Panc1 (cell line): ENCODE measurements around the gene KRTAP2-2. TPM values are rescaled to one million over a fixed set of nuclear protein-coding genes. Genes with fewer than 3 reads are reported as not detected.

ENCODE experiments used
- ATAC-seq: fragments of 200-7000 bp; cut with Tn5 transposase; 2 replicates; pipeline ENCODE4 v1.9.1; 2020; ENCODE audit warnings: mild to moderate bottlenecking, moderate library complexity
- BruUV-seq: library from RNA; stranded (reverse); fragments of 400-500 nt; replicated peaks from 2 replicates; lab custom pipeline; 2021; lab: Mats Ljungman, UMichigan
- CTCF ChIA-PET: fragments of 300-600 bp; sonication (Branson Sonifier 250); formaldehyde crosslinking; loops from one replicate; lab custom pipeline; 2022; ENCODE audit warnings: antibody characterized with exemption; lab: Charles Lee
- POLR2A ChIA-PET: fragments of 300-600 bp; sonication (Branson Sonifier 250); formaldehyde crosslinking; loops from one replicate; lab custom pipeline; 2022; ENCODE audit warnings: antibody characterized with exemption; lab: Charles Lee
- DNase-seq: peaks from one replicate; pipeline ENCODE4 v3.0.0-alpha.2; 2010; ENCODE audit warnings: low read depth, low spot score
- H3K27ac ChIP-seq: 2 replicates; pipeline ENCODE4 v1.5.1; 2011; ENCODE audit warnings: mild to moderate bottlenecking, low read length, inconsistent platforms
- H3K27me3 ChIP-seq: fragments of 200-500 bp; sonication (Bioruptor generic); 2 replicates; pipeline ENCODE4 v1.6.0; 2014; ENCODE audit warnings: low read length, inconsistent platforms; ENCODE audit not compliant: control insufficient read depth, insufficient read depth
- H3K36me3 ChIP-seq: fragments of 200-500 bp; sonication (Bioruptor generic); 2 replicates; pipeline ENCODE4 v1.5.1; 2014; ENCODE audit warnings: inconsistent platforms, mild to moderate bottlenecking, low read length, moderate library complexity; ENCODE audit not compliant: control insufficient read depth, insufficient read depth
- H3K4me1 ChIP-seq: 2 replicates; pipeline ENCODE4 v1.5.1; 2011; ENCODE audit warnings: inconsistent platforms, mild to moderate bottlenecking, low read length, moderate library complexity; ENCODE audit not compliant: control insufficient read depth, insufficient read depth
- H3K4me3 ChIP-seq, 2 experiments: 2 replicates each; pipeline ENCODE4 v1.5.1; 2011 to 2012; ENCODE audit warnings: low read depth in 2 of 2, low read length in 2 of 2, mild to moderate bottlenecking in 2 of 2, inconsistent platforms in 1 of 2, moderate library complexity in 1 of 2
- H3K9me3 ChIP-seq: fragments of 200-500 bp; sonication (Bioruptor generic); 2 replicates; pipeline ENCODE4 v1.5.1; 2014; ENCODE audit warnings: low read depth, mild to moderate bottlenecking, inconsistent platforms, low read length, moderate library complexity; ENCODE audit not compliant: control insufficient read depth, insufficient read depth
- CTCF ChIP-seq: fragments of 450-650 bp; IDR thresholded peaks from 2 replicates; pipeline ENCODE4 v1.5.1; 2017; ENCODE audit warnings: mild to moderate bottlenecking
- POLR2AphosphoS5 ChIP-seq: IDR thresholded peaks from 2 replicates; pipeline ENCODE4 v1.6.1; 2012; ENCODE audit warnings: mild to moderate bottlenecking, low read depth, low read length, moderate library complexity
- REST ChIP-seq, 2 experiments: IDR thresholded peaks; 2 replicates each; pipeline ENCODE4 v1.6.1; 2011 to 2012; ENCODE audit warnings: low read depth in 2 of 2, control low read depth in 1 of 2, low read length in 1 of 2, mild to moderate bottlenecking in 1 of 2, moderate library complexity in 1 of 2; ENCODE audit not compliant: insufficient read depth in 1 of 2
- SIN3A ChIP-seq: IDR thresholded peaks from 2 replicates; pipeline ENCODE4 v1.6.1; 2012; ENCODE audit warnings: low read depth, mild to moderate bottlenecking, low read length, moderate library complexity, borderline replicate concordance; ENCODE audit not compliant: insufficient read depth
- TCF7L2 ChIP-seq: IDR thresholded peaks from 2 replicates; pipeline ENCODE4 v1.6.1; 2011; ENCODE audit warnings: mild to moderate bottlenecking, low read depth, low read length, inconsistent platforms
- in situ Hi-C: cut with HindIII; loops from 2 replicates; pipeline ENCODE4 v1.10.0; 2016; ENCODE audit warnings: low sequenced_read_pairs, low pct_unique_long_range_greater_than_20kb
- intact Hi-C: fragments of 100-400 bp; cut with micrococcal nuclease; formaldehyde crosslinking; loops from one replicate; pipeline ENCODE4 v1.10.0; 2022; ENCODE audit not compliant: unreplicated experiment
- total RNA-seq: library from RNA; stranded (reverse); gene quantifications from one replicate; pipeline ENCODE4 v1.2.1, GENCODE V29; 2021; ENCODE audit not compliant: unreplicated experiment

The KRTAP2-2 gene
- total RNA-seq, 1 experiment from 2014 or later: not detected

- Histone ChIP-seq H3K4me1 (no peaks in the 10 kb centered on the region), H3K36me3 (no peaks in the 10 kb centered on the region), H3K27ac (no peak overlapping the region), H3K27me3 (no peaks in the 10 kb centered on the region; the same call in 1 of the 2 replicates), H3K9me3 (no peaks in the 10 kb centered on the region), H3K4me3 (no peak overlapping the region)
- no peak for ATAC-seq
- intact Hi-C loops: no loop called here
- ChIA-PET CTCF (no interaction called here), POLR2A (no interaction called here)
- TF ChIP-seq TCF7L2 (no peak), REST (IDR thresholded peaks at IDR 0.05; ENCODE audit: insufficient read depth in 1 of 2, low read depth in 2 of 2, low read length in 1 of 2) (no peak), SIN3A (no peak), CTCF (no peak), POLR2AphosphoS5 (no peak)
- no TSS peak for BruUV-seq
- in situ Hi-C loops: no loop called here
- DNase-seq: no peak
Measured at GRCh38 chr17:41013606-41014005, 41.4 kb downstream of the KRTAP2-2 start.

- TF ChIP-seq TCF7L2 (no peak), SIN3A (no peak), POLR2AphosphoS5 (no peak), CTCF (no peak)
- Histone ChIP-seq H3K27ac (no peak overlapping the region), H3K27me3 (no peaks in the 10 kb centered on the region; the same call in 1 of the 2 replicates), H3K36me3 (no peaks in the 10 kb centered on the region), H3K9me3 (no peaks in the 10 kb centered on the region), H3K4me3 (no peak overlapping the region), H3K4me1 (no peaks in the 10 kb centered on the region)
- in situ Hi-C loops: no loop called here
- CTCF ChIA-PET: no interaction called here
- BruUV-seq: no TSS peak
- DNase-seq (no peak), ATAC-seq (no peak)
- POLR2A ChIA-PET: no interaction called here
- intact Hi-C loops: no loop called here
Measured at GRCh38 chr17:41013181-41013580, 41.8 kb downstream of the KRTAP2-2 start.
